ENCODE results near the gene ECEL1.
A peak's percentile ranks its signal among the peaks of the same experiment; 100 is the strongest.

ECEL1 gene

GRCh38 chr2:232502911-232503808 lies 15.5 kb upstream of the ECEL1 start:
- Histone ChIP-seq H3K36me3 (ENCODE audit: control insufficient read depth in 2 of 2, insufficient read depth in 1 of 2, low read length in 2 of 2) (no peaks in the 10 kb centered on the region), H3K4me3 (ENCODE audit: low read depth, low read length) (peak overlapping the region; percentile 30), H3K27ac (ENCODE audit: extremely low read depth, low read depth, low read length) (no peak overlapping the region), H3K9me3 (ENCODE audit: control insufficient read depth, insufficient read depth, low read depth, low read length) (no peaks in the 10 kb centered on the region), H3K4me1 (ENCODE audit: control insufficient read depth, insufficient read depth, low read length) (no peaks in the 10 kb centered on the region)
- POLR2A ChIA-PET: no interaction called here
- CTCF ChIA-PET: no interaction called here
- no peak for TF ChIP-seq HOXD13 (CRISPR knock-in tag; IDR thresholded peaks at IDR 0.05; ENCODE audit: borderline replicate concordance)
- no peak for TF ChIP-seq ZFP37 (tag by site-specific recombination; IDR thresholded peaks at IDR 0.05)
- no peak for TF ChIP-seq EGR2 (tag by site-specific recombination; IDR thresholded peaks at IDR 0.05; ENCODE audit: low read depth)
- TF ChIP-seq INSM2 (tag by site-specific recombination; IDR thresholded peaks at IDR 0.05): no peak
- TF ChIP-seq PRDM10 (tag by site-specific recombination; IDR thresholded peaks at IDR 0.05): no peak
- TF ChIP-seq ZNF654 (tag by site-specific recombination; IDR thresholded peaks at IDR 0.05; ENCODE audit: low read depth): no peak
- TF ChIP-seq ZNF274 (IDR thresholded peaks at IDR 0.05; ENCODE audit: low read length): no peak
- no peak for TF ChIP-seq ZNF274 (tag by site-specific recombination; IDR thresholded peaks at IDR 0.05; ENCODE audit: borderline replicate concordance)
- TF ChIP-seq ZNF202 (tag by site-specific recombination; IDR thresholded peaks at IDR 0.05; ENCODE audit: borderline replicate concordance): no peak
- no peak for TF ChIP-seq SCRT1 (tag by site-specific recombination; IDR thresholded peaks at IDR 0.05; ENCODE audit: borderline replicate concordance)
- TF ChIP-seq SETDB1 (IDR thresholded peaks at IDR 0.05; ENCODE audit: insufficient read length, low read length): no peak
- no peak for TF ChIP-seq ZBTB49 (tag by site-specific recombination; IDR thresholded peaks at IDR 0.05; ENCODE audit: low read depth)
- no peak for TF ChIP-seq REST (tag by site-specific recombination; IDR thresholded peaks at IDR 0.05)
- no peak for TF ChIP-seq ZNF610 (tag by site-specific recombination; IDR thresholded peaks at IDR 0.05; ENCODE audit: borderline replicate concordance)
- TF ChIP-seq HOXC10 (CRISPR knock-in tag; IDR thresholded peaks at IDR 0.05): no peak
- TF ChIP-seq ZNF157 (tag by site-specific recombination; IDR thresholded peaks at IDR 0.05): no peak

Data from HEK293 (cell line).